CD1c-positive myeloid dendritic cell (primary cell): ENCODE results near the gene USP46.

Experiments
- DNase-seq: peaks from one replicate; pipeline ENCODE4 v3.0.0-alpha.2; 2016; ENCODE audit errors: extremely low spot score

The USP46 gene

DNA sequence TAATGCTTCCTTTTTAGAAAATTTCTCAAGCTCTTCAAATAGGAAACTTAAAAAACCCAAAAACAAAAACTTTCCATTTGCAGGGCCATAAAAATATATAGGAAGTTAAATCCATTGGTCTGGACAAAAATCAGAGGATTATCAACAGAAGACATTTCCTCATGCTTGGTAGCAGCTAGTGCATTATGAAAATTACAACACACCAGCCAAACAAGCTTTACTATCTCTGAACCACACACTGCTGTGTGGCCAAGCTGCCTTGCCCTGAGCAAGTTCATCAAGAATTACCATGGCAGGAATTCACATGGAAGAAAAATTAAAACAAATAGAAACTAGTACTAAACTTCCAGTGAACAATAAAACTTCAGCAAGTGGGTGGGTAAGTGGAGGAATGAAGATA lies 3.6 kb downstream of the USP46 start:
- DNase-seq, result no peak

GRCh38 chr4:52651996-52652672 lies 7.0 kb downstream of the USP46 start:
- no peak for DNase-seq

DNA sequence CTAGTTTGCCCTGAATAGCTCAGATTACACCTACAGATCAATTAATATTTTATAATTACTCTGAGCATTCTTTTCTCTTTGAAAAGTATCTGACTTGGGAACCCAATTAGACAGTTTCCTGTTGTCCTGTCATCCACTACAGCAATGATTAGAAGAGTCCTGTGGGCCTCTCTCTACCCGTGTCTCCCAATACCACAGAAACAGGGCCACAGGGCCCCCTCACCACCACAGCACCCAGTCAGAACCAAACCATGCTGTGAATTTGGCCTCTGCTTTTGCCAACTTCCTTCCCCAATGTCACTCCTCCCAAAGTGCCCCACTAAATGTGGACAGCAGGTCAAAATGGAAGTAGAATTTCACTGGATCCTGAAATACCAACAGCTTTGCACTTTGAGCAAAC lies 10.3 kb downstream of the USP46 start:
- no peak for DNase-seq

DNA sequence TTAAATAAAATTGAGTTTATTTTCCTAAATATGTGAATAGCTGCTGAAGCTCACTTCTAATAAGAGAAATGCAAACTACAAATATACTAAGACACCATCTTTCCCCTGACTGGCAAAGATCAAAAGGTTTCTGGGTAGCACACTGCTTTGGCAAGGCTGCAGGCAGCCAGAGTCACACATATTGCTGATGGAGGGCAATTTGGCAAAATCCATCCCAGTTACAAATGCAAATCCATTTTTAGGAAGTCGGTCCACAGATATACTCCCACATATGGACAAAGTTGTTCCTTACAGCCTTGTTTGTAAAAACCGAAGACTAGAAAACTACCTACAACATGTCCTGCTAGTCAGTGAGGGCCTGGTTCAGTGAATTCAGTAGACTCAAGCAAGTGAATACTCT lies 12.4 kb downstream of the USP46 start:
- DNase-seq, result no peak

DNA sequence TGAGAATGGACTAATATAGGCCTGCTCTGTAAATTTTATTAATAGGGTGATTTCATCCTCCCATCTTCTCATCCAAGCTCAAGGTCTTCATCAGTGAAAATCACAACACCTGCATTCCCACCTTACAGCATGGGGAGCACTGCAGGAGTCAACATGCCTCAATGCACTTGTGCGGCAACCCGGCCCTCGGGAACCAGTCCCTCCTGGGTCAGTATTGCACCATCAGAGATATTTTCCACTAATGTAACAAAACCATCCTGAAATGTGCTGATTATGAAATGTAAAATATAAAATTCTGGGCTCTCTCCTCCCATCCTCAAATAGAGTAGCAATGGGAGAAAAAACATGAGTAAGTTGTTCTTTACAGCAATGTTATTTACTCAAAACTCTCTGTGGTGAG lies 13.0 kb downstream of the USP46 start:
- no peak for DNase-seq

- no peak for DNase-seq
Observed at GRCh38 chr4:52645300-52645699, 13.8 kb downstream of the USP46 start.

- no peak for DNase-seq
Observed at GRCh38 chr4:52643785-52644244, 15.3 kb downstream of the USP46 start.

GRCh38 chr4:52643190-52643589 lies 15.9 kb downstream of the USP46 start:
- no peak for DNase-seq

- DNase-seq, result peak; percentile 21
Observed at GRCh38 chr4:52641854-52642563, 17.1 kb downstream of the USP46 start.

- DNase-seq, result no peak
Observed at GRCh38 chr4:52640808-52641565, 18.1 kb downstream of the USP46 start.

DNA sequence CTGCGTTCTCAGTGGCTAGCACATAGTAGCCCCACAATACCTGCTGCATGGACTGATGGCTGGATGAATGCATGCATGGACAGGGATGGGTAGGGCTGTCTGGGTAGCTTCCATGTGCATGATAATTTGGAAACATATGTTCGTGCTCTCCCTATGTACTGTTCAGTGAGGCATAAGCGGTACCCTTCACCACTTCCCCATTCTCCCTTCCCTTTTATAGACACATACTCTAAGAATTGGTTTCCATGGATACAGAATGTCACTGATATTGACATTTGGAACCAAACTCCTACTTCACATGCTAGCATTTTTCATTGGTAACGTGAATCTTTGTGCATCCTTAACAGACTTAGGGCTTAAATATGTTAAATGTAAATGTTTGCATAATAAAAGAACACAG lies 20.4 kb downstream of the USP46 start:
- DNase-seq, result peak; percentile 46

DNA sequence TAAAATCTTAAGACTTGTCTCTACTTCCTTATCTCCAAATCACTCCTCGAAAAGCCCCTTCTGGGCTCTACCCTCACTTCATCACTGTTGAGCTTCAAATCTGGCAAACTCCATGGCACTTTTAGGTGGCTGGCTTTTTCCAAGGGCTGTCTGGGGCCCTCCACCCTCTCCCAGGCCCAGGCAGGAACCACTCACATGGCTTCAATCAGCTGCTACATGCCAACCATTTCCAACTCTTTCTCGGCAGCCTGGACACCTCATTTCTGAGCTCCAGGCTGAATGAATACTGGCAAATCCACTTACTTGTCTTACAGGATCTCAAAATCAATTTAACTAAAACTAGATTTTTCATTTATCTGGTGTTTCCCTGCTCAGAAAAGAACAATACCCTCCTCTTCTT lies 22.0 kb downstream of the USP46 start:
- DNase-seq, result no peak

- no peak for DNase-seq
Observed at GRCh38 chr4:52635560-52635959, 23.5 kb downstream of the USP46 start.

DNA sequence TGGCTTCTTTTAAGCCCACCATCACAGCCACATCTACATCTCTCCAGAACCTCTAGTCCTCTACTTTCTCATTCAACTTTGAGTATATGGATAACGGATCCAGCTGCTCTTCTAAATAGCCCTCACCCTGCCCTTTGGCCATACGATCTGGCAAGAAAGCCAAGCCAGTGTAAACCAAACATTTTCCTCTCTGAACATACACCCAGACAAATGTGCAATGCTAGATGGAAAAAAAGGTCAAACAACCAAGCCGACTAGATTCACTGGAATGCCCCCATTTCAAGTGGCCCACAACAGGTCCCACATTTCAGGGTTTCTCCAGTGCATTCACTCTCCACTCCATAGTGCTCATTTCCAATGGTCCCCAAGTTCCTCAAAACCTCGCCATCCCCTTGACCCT lies 24.0 kb downstream of the USP46 start:
- no peak for DNase-seq

DNA sequence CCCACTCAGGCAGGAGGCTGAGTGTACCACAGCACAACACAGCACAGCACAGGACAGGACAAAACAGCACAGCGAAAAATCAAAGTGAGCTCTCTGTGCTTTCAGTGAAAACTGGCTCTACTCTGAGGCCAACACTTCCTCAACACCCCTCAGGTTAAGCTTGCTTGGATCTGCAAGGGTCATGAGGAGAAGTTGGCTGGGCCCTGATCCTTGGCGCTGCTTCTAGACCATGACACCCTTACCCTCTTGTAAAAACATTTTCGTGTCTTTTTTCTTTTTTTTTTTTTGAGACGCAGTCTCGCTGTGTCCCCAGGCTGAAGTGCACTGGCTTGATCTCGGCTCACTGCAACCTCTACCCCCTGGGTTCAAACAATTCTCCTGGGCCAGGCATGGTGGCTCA lies 25.3 kb downstream of the USP46 start:
- no peak for DNase-seq

DNA sequence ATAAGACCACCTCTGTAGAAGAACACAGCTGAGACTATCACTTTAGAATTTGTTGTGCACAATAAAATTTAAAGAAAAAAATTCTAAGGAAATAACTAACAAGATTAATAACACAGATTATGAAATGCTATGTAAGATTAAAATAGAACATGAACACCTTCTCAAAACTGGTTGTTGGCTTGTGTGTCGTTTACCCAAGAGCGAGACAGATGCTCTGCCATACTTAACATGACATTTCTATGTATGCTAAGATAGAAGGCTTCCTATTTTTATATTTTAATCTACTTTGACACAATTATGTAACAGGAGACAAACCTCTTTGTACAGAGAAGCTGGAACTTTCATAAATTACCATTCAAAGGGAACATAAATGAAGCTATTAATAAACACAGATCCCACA lies 30.1 kb downstream of the USP46 start:
- DNase-seq, result no peak

- no peak for DNase-seq
Observed at GRCh38 chr4:52628543-52628942, 30.6 kb downstream of the USP46 start.

- no peak for DNase-seq
Observed at GRCh38 chr4:52627876-52628275, 31.2 kb downstream of the USP46 start.

- DNase-seq, result no peak
Observed at GRCh38 chr4:52625216-52625615, 33.9 kb downstream of the USP46 start.

DNA sequence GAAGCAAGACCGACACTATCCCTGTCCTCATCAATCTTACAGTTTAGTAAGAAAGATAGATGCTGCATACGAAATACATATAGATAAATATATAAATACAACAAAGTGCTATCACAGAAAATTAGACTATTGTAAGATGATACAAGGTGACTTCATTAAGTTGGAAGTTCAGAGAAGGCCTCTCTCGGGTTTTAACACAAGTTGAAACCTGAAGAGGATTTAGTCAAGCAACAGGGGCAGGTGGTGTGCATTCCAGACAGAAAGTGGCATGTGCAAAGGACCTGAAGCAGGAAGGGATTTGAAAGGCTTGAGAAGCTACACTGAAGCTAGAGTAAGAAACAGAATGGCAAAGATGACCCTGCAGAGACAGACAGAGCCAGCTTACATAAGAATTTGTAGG lies 36.5 kb downstream of the USP46 start:
- no peak for DNase-seq

DNA sequence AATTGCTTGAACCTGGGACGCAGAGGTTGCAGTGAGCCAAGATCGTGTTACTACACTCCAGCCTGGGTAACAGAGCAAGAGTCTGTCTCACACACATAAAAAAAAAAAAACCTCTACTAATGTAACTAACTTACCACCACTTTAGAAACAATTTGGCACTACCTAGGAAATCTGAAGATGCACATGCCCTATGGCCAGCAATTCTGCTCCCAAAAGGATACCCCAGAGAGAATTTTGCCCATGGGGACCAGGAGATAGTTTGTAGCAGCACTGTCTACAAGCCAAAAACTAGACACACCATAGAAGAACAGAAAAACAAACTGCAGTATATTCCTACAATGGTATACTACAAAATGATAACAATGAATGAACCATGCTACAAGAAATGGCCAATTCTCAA lies 37.5 kb downstream of the USP46 start:
- DNase-seq, result no peak

GRCh38 chr4:52619591-52619931 lies 39.5 kb downstream of the USP46 start:
- DNase-seq, result no peak
